Left colon (tissue), 2 donors: Measurements from ENCODE around the gene CCDC78. TPM values are rescaled to one million over a fixed set of nuclear protein-coding genes. Genes with fewer than 3 reads are reported as not detected.
"Not testable (repeated sequence)": the region's sequence is repeated elsewhere in the genome, so short reads cannot be mapped to it uniquely, and the experiment has no call there.

Source experiments
- ATAC-seq: fragments of 200-7000 bp; cut with Tn5 transposase; one replicate; pipeline ENCODE4 v1.9.1; 2020; ENCODE audit warnings: mild to moderate bottlenecking, moderate library complexity
- DNase-seq, 2 donors: peaks; one replicate each; pipeline ENCODE4 v3.0.0-alpha.2; 2020
- intact Hi-C, 2 donors: fragments of 100-400 bp; cut with DNase I in 1 of 2; cut with micrococcal nuclease in 1 of 2; formaldehyde crosslinking; loops; one replicate each; pipeline versions ENCODE4 v1.11.2 to v1.14.0; 2022; cut with DNase I, micrococcal nuclease
- total RNA-seq, 2 donors: library from RNA; stranded (reverse); fragmentation: NEBNext Ultra II Directional; extraction: Animal tissue kit (Norgen Biotek cat#: 25700); gene quantifications; one replicate each; pipeline ENCODE4 v1.2.1, GENCODE V29; 2021
- donor health status: DM: no; HTN: no; CAD: no.
- donor health status: DM: yes; HTN: yes; CAD: no.

CCDC78 gene
- total RNA-seq, 2 donors from 2014 or later = 0.75 to 0.95 TPM

GRCh38 chr16:762595-763268, 36.5 kb upstream of the CCDC78 start:
- no peak for DNase-seq
- ATAC-seq = no peak
- intact Hi-C loops = no loop called here

- DNase-seq (no peak), ATAC-seq (peak; percentile 55)
- intact Hi-C loops = no loop called here
Observed at GRCh38 chr16:761625-762513, 35.6 kb upstream of the CCDC78 start.

- intact Hi-C loops = no loop called here
- ATAC-seq (peak; percentile 59), DNase-seq (peak in 1 of 2 donors; percentile 23)
Observed at GRCh38 chr16:760545-761343, 34.5 kb upstream of the CCDC78 start, which contains the start of gene MSLN. MSLN (plus strand) TSS chr16:760734; CDS start chr16:762681, 1,947 bp downstream.

- ATAC-seq = no peak
- intact Hi-C loops = no loop called here
- DNase-seq = no peak
Observed at GRCh38 chr16:760065-760464, 33.8 kb upstream of the CCDC78 start.

- intact Hi-C loops = loop anchor here in 1 of 2 donors (10.0 kb wide), 1 partner anchor 55 kb away; the partner anchor contains the start of gene FBXL16
- ATAC-seq (peak; percentile 30), DNase-seq (no peak)
Observed at GRCh38 chr16:759110-759910, 33.1 kb upstream of the CCDC78 start.

GRCh38 chr16:756428-756827, 30.2 kb upstream of the CCDC78 start:
- ATAC-seq = no peak
- intact Hi-C loops = loop anchor here in 1 of 2 donors (10.0 kb wide), 1 partner anchor 52 kb away; the partner anchor contains the start of gene FBXL16
- no peak for DNase-seq

- intact Hi-C loops = loop anchor here in 1 of 2 donors (10.0 kb wide), 1 partner anchor 50 kb away; the partner anchor contains the start of gene FBXL16
- ATAC-seq = peak; percentile 55
- no peak for DNase-seq
Observed at GRCh38 chr16:754656-755055, 28.4 kb upstream of the CCDC78 start.

GRCh38 chr16:754121-754607, 27.9 kb upstream of the CCDC78 start:
- intact Hi-C loops = loop anchor here in 1 of 2 donors (10.0 kb wide), 1 partner anchor 49 kb away; the partner anchor contains the start of gene FBXL16
- ATAC-seq, DNase-seq: not testable (repeated sequence)

- DNase-seq = no peak
- intact Hi-C loops = loop anchor here in 1 of 2 donors (10.0 kb wide), 1 partner anchor 47 kb away; the partner anchor contains the start of gene FBXL16
- ATAC-seq = no peak
Observed at GRCh38 chr16:752007-752312, 25.7 kb upstream of the CCDC78 start.

GRCh38 chr16:751152-752006, 25.1 kb upstream of the CCDC78 start:
- no peak for DNase-seq
- ATAC-seq = no peak
- intact Hi-C loops = loop anchor here in 1 of 2 donors (10.0 kb wide), 1 partner anchor 47 kb away; the partner anchor contains the start of gene FBXL16

- DNase-seq = no peak
- ATAC-seq = no peak
- intact Hi-C loops = loop anchor here in 1 of 2 donors (10.0 kb wide), 1 partner anchor 46 kb away; the partner anchor contains the start of gene FBXL16
Observed at GRCh38 chr16:750485-750884, 24.2 kb upstream of the CCDC78 start.

- intact Hi-C loops = no loop called here
- DNase-seq = no peak
- ATAC-seq = no peak
Observed at GRCh38 chr16:749010-749409, 22.8 kb upstream of the CCDC78 start.

GRCh38 chr16:747978-748746, 21.9 kb upstream of the CCDC78 start:
- ATAC-seq = peak; percentile 23
- intact Hi-C loops = no loop called here

GRCh38 chr16:746637-747036, 20.4 kb upstream of the CCDC78 start:
- DNase-seq = no peak
- intact Hi-C loops = no loop called here
- ATAC-seq = no peak

More at GRCh38 chr16:747978-748746, 21.9 kb upstream of the CCDC78 start:
- no peak for DNase-seq

- peak; percentile 36 for ATAC-seq
- peak in 1 of 2 donors; percentile 52 for DNase-seq
- intact Hi-C loops = no loop called here
Observed at GRCh38 chr16:745739-746138, 19.5 kb upstream of the CCDC78 start.
